ENCODE data around the gene METTL9. TPM values are rescaled to one million over a fixed set of nuclear protein-coding genes. Genes with fewer than 3 reads are reported as not detected.
"Not testable (repeated sequence)": the region's sequence is repeated elsewhere in the genome, so short reads cannot be mapped to it uniquely, and the experiment has no call there.

Gene METTL9
- total RNA-seq, 1 experiment from 2014 or later, result 67.6 TPM

DNA sequence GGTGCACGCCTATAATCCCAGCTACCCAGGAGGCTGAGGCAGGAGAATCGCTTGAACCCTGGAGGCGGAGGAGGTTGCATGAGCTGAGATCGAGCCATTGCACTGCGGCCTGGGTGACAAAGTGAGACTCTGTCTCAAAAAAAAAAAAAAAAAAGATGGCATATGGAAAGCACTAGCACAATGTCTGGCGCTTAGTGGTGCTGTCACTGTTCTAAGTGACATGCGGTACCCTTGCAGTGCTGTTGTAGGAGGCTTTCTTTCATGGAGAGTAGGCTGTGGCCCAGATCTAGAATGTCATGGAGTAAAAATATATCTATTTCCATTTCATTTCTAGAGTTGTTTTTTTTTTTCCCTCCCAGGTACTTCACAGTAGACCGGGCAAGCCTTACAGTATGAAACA is 14.6 kb upstream of the METTL9 start:
- no peaks in the 10 kb centered on the region for H3K4me1 Mint-ChIP-seq (ENCODE audit: insufficient read depth, unreplicated experiment)
- ChIA-PET CTCF (interaction anchor here (0.6 to 4.2 kb wide), 16 partner anchors 10 to 1470 kb away, joined by 3 to 72 read pairs (median 4); no protein-coding TSS in a partner anchor), POLR2A (interaction anchor here (0.7 to 1.4 kb wide), 3 partner anchors 21 to 57 kb away, joined by 3 read pairs; no protein-coding TSS in a partner anchor)
- no peak for DNase-seq (ENCODE audit: unreplicated experiment)
- no TSS peak for BruUV-seq (replicated peaks)
- no peak overlapping the region for H3K27ac Mint-ChIP-seq (ENCODE audit: low read depth, unreplicated experiment)
- H3K4me3 Mint-ChIP-seq (ENCODE audit: unreplicated experiment), result no peak overlapping the region
- no peaks in the 10 kb centered on the region for H3K36me3 Mint-ChIP-seq (ENCODE audit: insufficient read depth, unreplicated experiment)
- intact Hi-C loops (cut with micrococcal nuclease), result loop anchor here (1.0 kb wide), 2 partner anchors 55 to 123 kb away; no protein-coding TSS in a partner anchor
- no peaks in the 10 kb centered on the region for H3K27me3 Mint-ChIP-seq (ENCODE audit: insufficient read depth, unreplicated experiment)
- TF ChIP-seq, protein P1, sequence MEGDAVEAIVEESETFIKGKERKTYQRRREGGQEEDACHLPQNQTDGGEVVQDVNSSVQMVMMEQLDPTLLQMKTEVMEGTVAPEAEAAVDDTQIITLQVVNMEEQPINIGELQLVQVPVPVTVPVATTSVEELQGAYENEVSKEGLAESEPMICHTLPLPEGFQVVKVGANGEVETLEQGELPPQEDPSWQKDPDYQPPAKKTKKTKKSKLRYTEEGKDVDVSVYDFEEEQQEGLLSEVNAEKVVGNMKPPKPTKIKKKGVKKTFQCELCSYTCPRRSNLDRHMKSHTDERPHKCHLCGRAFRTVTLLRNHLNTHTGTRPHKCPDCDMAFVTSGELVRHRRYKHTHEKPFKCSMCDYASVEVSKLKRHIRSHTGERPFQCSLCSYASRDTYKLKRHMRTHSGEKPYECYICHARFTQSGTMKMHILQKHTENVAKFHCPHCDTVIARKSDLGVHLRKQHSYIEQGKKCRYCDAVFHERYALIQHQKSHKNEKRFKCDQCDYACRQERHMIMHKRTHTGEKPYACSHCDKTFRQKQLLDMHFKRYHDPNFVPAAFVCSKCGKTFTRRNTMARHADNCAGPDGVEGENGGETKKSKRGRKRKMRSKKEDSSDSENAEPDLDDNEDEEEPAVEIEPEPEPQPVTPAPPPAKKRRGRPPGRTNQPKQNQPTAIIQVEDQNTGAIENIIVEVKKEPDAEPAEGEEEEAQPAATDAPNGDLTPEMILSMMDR (IDR thresholded peaks at IDR 0.05; ENCODE audit: unreplicated experiment), result no peak
- no peaks in the 10 kb centered on the region for H3K9me3 Mint-ChIP-seq (ENCODE audit: unreplicated experiment)

DNA sequence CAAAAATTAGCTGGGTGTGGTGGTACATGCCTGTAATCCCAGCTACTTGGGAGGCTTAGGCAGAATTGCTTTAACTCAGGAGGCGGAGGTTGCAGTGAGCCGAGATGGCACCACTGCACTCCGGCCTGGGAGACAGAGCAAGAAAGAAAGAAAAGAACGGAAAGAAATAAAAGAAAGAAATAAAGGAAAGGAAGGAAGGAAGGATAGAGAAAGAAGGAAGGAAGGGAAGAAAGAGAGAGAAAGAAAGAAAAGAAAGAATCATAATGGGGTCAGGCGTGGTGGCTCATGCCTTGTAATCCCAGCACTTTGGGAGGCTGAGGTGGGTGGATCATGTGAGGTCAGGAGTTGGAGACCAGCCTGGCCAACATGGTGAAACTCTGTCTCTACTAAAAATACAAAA is 10.8 kb upstream of the METTL9 start:
- H3K36me3 Mint-ChIP-seq (ENCODE audit: insufficient read depth, unreplicated experiment); H3K27ac Mint-ChIP-seq (ENCODE audit: low read depth, unreplicated experiment); intact Hi-C loops (cut with micrococcal nuclease); H3K27me3 Mint-ChIP-seq (ENCODE audit: insufficient read depth, unreplicated experiment); BruUV-seq (replicated peaks); POLR2A ChIA-PET; DNase-seq (ENCODE audit: unreplicated experiment); H3K9me3 Mint-ChIP-seq (ENCODE audit: unreplicated experiment); H3K4me1 Mint-ChIP-seq (ENCODE audit: insufficient read depth, unreplicated experiment); H3K4me3 Mint-ChIP-seq (ENCODE audit: unreplicated experiment): not testable (repeated sequence)
- CTCF ChIA-PET, result interaction anchor here (0.6 to 0.7 kb wide), 2 partner anchors 35 to 1022 kb away, joined by 3 read pairs; no protein-coding TSS in a partner anchor

DNA sequence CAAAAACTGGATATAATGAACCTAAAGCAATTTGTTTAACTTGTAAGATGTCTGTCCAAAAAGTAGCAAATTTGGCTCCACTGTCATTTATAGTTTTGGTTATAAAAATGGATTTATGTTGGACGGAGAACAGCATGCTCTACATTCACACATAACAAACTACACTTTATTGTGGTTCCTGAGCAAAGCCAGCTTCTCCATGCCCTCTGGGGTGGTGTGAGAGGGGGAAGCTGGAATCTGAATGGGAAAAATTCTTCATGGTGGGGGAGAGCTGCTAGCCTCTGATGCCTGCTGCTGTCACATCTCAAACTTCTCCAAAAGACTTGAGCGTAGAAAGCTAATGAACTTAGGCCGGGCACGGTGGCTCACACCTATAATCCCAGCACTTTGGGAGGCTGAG is 9.8 kb upstream of the METTL9 start:
- TF ChIP-seq, protein P1 (IDR thresholded peaks at IDR 0.05; ENCODE audit: unreplicated experiment), result no peak
- Mint-ChIP-seq H3K4me3 (ENCODE audit: unreplicated experiment) (no peak overlapping the region), H3K4me1 (ENCODE audit: insufficient read depth, unreplicated experiment) (no peaks in the 10 kb centered on the region), H3K9me3 (ENCODE audit: unreplicated experiment) (no peaks in the 10 kb centered on the region), H3K27me3 (ENCODE audit: insufficient read depth, unreplicated experiment) (no peaks in the 10 kb centered on the region), H3K27ac (ENCODE audit: low read depth, unreplicated experiment) (no peak overlapping the region), H3K36me3 (ENCODE audit: insufficient read depth, unreplicated experiment) (no peaks in the 10 kb centered on the region)
- ChIA-PET POLR2A (interaction anchor here (0.6 to 1.4 kb wide), 3 partner anchors 28 to 107 kb away, joined by 3 to 4 read pairs (median 4); no protein-coding TSS in a partner anchor), CTCF (interaction anchor here (0.9 to 1.9 kb wide), 4 partner anchors 50 to 119 kb away, joined by 3 to 4 read pairs (median 4); no protein-coding TSS in a partner anchor)
- DNase-seq (ENCODE audit: unreplicated experiment), result no peak
- BruUV-seq (replicated peaks), result no TSS peak
- intact Hi-C loops (cut with micrococcal nuclease), result no loop called here

DNA sequence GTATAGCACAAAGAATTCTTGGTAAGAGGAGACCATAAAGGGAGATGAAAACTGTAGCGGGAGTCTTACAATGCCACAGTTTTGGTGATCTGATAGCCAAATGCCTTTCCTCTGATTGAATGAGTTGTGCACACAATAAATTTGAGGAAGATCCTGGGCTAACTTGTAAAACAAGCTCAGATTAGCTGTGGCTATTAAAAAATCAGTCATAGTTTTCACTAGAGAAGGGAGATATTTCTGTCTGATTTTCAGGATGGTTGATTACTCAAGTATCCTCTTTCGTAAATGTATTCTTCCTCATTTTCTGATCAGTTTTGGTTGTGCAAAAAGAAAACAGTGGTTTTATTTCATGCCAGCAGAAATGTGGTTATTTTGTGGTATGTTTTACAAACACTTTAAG is 9.1 kb upstream of the METTL9 start:
- TF ChIP-seq, protein P1 (IDR thresholded peaks at IDR 0.05; ENCODE audit: unreplicated experiment), result no peak
- intact Hi-C loops (cut with micrococcal nuclease), result no loop called here
- POLR2A ChIA-PET, result interaction anchor here (0.6 to 1.4 kb wide), 4 partner anchors 21 to 106 kb away, joined by 3 to 4 read pairs (median 4); no protein-coding TSS in a partner anchor
- H3K4me3 Mint-ChIP-seq (ENCODE audit: unreplicated experiment), result no peak overlapping the region
- CTCF ChIA-PET, result interaction anchor here (0.9 to 1.9 kb wide), 5 partner anchors 11 to 118 kb away, joined by 3 to 8 read pairs (median 4); no protein-coding TSS in a partner anchor
- H3K9me3 Mint-ChIP-seq (ENCODE audit: unreplicated experiment), result no peaks in the 10 kb centered on the region
- no peak for DNase-seq (ENCODE audit: unreplicated experiment)
- no TSS peak for BruUV-seq (replicated peaks)
- H3K27me3 Mint-ChIP-seq (ENCODE audit: insufficient read depth, unreplicated experiment), result no peaks in the 10 kb centered on the region
- H3K27ac Mint-ChIP-seq (ENCODE audit: low read depth, unreplicated experiment), result no peak overlapping the region
- H3K36me3 Mint-ChIP-seq (ENCODE audit: insufficient read depth, unreplicated experiment), result no peaks in the 10 kb centered on the region
- H3K4me1 Mint-ChIP-seq (ENCODE audit: insufficient read depth, unreplicated experiment), result no peaks in the 10 kb centered on the region

All from MCF 10A (cell line).